Measurements from ENCODE around the gene GYS1.
"Not testable (repeated sequence)": the region's sequence is repeated elsewhere in the genome, so short reads cannot be mapped to it uniquely, and the experiment has no call there.

The GYS1 gene

DNA sequence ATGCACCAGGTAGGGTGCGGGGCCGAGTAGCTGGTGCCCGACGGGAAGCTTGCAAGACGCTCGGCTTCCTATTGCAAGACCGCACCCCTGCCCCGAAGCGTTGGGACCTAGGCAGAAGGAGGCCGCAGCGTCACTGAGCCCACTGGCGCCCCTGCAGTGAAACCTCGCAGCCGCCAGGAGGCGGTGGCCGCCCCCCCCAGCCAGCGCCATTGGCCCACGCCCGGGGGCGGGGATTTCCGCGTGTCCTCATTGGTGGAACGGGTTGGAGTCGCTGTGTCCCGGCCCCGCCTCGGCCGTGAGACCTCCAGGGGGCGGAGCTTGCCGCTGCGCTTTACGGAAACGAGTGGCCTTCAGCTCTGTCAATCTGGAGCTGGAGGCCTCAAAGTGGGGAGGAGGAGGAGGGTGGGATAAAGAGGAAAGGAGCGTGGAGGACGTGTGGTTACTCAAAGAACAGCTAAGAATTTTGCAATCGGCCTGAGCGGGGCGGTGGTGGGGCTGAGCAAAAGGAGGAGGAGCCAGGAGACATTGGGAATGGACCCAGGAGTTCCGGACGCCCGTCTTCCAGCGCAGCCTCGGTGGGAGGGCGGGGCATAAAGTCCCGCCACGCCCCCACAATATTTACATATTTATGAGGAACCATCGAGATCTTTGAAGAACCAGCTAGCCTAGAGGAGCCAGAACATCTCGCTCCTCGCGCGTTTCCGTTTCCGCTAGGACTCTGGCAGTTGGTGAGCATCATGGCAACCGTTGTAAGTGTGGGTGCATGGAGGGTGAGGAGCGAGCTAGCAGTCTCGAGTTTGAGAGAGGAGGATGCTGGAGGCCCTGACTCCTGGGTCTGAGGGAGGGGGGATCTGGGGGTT is at the start of gene GYS1, which contains the start of gene RUVBL2:
TSS of gene GYS1 (minus strand) at position 135 of the 860 bp plus-strand sequence. CDS start 197 bp downstream, outside the sequence.
TSS of gene RUVBL2 (plus strand) at position 713 of the 860 bp plus-strand sequence. CDS start at position 738, 25 bp downstream.
- DNase-seq (ENCODE audit: low read depth) = peak; percentile 99

DNA sequence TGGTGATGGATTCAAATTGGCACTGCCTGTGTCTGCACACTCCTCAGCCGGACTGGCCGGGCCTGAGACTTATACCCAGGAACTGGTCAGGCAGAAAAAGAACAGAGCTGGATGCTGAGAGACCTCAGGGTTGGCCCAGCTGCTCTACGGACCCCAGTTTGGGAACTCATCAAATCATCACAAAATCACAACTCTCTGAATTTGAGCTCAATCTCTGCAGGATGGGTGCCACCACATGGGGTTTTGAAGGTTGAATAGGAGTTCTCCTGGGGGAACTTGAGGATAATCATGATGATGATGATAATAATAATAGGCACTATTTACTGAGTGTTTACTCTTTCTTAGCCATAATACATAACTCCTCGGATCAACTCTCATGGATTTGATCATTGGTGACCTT is 49.6 kb upstream of the GYS1 start:
- not testable (repeated sequence) for DNase-seq (ENCODE audit: low read depth)

DNA sequence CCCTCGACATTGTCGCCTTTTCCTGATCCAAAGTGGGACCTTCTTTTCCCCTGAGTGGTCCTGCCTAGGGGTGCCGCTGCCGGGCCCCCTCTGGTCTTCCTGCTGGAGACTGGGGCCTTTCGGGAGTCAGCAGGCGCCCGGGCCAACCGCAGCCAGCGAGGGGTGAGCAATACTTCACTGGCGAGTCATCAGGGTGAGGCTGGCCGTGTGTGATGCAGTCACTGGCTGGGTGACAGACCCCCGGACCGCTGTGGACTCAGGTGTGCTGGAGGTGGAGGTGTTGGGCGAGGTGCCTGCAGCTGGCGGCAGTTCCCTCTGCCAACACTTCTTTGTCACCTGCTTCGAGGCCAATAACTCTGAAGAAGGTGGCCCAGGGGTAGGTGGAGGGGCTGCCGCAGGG is 49.1 kb upstream of the GYS1 start:
- DNase-seq (ENCODE audit: low read depth) = peak; percentile 80

DNA sequence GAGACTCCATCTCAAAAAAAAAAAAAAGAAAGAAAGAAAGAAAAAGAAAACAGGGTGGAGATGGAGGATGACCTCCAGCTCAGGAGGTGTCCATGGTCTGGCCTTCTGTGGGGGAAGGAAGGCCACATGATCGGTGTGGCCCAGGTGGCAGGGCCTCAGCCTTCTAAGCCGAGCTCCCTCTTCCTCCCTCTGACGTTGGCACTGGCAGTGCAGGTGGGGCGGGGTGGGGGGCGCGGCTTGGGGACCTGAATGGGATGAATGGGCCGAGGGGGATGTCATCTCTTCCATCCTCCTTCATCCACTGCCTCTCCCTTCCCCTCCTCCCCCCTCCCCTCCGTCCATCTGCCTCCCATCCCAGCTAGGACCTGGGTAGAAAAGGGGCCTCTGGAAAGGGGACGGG is 46.6 kb upstream of the GYS1 start:
- not testable (repeated sequence) for DNase-seq (ENCODE audit: low read depth)

DNA sequence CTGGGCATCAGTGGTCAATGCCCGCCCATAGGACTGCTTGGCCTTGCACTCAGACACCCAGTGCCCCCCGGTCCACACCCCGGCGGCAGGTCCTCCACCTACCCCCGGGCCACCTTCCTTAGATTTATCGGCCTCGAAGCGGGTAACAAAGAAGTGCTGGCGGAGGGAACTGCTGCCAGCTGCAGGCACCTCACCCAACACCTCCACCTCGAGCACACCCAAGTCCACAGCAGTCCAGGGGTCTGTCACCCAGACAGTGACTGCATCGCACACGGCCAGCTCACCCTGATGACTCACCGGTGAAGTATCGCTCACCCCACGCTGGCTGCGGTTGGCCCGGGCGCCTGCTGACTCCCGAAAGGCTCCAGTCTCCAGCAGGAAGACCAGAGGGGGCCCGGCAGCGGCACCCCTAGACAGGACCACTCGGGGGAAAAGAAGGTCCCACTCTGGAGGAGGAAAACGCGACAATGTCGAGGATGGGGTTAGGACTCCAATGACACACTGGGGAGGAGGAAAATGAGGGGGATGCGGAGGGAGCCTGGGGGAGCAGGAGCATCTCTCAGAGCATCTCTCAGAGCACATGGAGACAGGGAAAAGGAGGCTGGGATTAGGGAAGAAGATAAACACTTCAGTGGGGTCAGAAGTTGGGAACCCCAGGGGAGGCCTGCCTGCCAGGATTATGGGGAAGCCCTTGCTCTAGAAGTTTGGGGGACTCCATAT is 45.6 kb upstream of the GYS1 start:
- DNase-seq (ENCODE audit: low read depth) = peak; percentile 93

DNA sequence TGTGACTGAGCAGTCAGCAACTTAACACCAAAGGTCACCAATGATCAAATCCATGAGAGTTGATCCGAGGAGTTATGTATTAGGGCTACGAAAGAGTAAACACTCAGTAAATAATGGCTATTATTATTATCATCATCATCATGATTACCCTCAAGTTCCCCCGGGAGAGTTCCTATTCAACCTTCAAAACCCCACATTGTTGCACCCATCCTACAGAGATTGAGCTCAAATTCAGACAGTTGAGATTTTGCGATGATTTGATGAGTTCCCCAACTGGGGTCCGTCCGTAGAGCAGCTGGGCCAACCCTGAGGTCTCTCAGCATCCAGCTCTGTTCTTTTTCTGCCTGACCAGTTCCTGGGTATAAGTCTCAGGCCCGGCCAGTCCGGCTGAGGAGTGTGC is 45.0 kb upstream of the GYS1 start:
- DNase-seq (ENCODE audit: low read depth) = not testable (repeated sequence)

DNA sequence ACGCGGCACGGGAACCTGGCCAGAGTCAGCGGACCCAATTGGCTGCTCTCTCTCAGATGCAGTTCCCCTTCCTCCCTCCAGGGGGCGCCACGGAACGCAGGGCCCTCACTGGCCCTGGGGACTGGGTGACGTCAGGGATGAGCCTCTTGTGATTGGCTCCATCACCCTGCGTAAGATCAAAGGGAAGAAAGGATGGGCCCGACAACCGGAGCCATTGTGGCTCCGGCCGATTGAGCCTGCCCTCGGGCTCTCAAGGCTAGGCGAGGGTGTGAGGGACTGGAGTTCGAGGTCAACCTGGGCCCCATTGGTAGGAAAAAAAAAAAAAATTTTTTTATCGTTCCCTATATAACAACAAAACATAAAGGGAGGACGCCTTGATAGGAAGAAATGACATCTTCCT is 43.7 kb upstream of the GYS1 start, which contains the start of gene CGB1:
TSS of gene CGB1 (minus strand) at position 81 of the 400 bp plus-strand sequence. CDS start 184 bp downstream, outside the sequence.
- peak; percentile 37 for DNase-seq (ENCODE audit: low read depth)

DNA sequence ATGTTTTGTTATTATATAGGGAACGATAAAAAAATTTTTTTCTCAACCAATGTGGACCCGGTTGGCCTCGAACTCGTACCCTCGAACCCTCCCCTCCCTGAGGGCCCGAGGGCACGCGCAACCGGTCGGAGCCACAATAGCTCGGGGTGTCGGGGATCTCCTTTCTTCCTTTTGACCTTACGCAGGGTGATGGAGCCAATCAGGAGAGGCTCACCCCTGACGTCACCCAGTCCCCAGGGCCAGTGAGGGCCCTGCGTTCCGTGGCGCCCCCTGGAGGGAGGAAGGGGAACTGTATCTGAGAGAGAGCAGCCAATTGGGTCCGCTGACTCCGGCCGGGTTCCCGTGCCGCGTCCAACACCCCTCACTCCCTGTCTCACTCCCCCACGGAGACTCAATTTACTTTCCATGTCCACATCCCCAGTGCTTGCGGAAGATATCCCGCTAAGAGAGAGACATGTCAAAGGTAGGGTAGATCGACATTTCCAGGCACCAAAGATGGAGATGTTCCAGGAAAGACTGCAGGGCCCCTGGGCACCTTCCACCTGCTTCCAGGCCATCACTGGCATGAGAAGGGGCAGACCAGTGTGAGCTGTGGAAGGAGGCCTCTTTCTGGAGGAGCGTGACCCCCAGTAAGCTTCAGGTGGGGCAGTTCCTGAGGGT is 38.7 kb upstream of the GYS1 start, which contains the start of gene CGB2:
TSS of gene CGB2 (plus strand) at position 249 of the 660 bp plus-strand sequence. CDS start at position 455, 206 bp downstream.
- DNase-seq (ENCODE audit: low read depth) = not testable (repeated sequence)

DNA sequence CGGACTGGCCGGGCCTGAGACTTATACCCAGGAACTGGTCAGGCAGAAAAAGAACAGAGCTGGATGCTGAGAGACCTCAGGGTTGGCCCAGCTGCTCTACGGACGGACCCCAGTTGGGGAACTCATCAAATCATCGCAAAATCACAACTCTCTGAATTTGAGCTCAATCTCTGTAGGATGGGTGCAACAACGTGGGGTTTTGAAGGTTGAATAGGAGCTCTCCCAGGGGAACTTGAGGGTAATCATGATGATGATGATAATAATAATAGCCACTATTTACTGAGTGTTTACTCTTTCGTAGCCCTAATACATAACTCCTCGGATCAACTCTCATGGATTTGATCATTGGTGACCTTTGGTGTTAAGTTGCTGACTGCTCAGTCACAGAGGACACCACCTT is 37.2 kb upstream of the GYS1 start:
- not testable (repeated sequence) for DNase-seq (ENCODE audit: low read depth)

DNA sequence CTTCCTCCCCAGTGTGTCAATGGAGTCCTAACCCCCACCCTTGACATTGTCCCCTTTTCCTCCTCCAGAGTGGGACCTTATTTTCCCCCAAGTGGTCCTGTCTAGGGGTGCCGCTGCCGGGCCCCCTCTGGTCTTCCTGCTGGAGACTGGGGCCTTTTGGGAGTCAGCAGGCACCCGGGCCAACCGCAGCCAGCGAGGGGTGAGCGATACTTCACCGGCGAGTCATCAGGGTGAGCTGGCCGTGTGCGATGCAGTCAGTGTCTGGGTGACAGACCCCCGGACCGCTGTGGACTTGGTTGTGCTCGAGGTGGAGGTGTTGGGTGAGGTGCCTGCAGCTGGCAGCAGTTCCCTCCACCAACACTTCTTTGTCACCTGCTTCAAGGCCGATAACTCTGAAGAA is 36.6 kb upstream of the GYS1 start:
- peak; percentile 72 for DNase-seq (ENCODE audit: low read depth)

DNA sequence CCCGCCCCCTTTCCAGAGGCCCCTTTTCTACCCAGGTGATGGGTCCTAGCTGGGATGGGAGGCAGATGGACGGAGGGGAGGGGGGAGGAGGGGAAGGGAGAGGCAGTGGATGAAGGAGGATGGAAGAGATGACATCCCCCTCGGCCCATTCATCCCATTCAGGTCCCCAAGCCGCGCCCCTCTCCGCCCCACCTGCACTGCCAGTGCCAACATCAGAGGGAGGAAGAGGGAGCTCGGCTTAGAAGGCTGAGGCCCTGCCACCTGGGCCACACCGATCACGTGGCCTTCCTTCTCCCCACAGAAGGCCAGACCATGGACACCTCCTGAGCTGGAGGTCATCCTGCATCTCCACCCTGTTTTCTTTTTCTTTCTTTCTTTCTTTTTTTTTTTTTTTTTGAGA is 35.6 kb upstream of the GYS1 start:
- DNase-seq (ENCODE audit: low read depth) = not testable (repeated sequence)

DNA sequence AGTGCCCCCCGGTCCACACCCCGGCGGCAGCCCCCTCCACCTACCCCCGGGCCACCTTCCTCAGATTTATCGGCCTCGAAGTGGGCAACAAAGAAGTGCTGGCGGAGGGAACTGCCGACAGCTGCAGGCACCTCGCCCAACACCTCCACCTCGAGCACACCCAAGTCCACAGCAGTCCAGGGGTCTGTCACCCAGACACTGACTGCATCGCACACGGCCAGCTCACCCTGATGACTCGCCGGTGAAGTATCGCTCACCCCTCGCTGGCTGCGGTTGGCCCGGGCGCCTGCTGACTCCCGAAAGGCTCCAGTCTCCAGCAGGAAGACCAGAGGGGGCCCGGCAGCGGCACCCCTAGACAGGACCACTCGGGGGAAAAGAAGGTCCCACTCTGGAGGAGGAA is 32.5 kb upstream of the GYS1 start:
- DNase-seq (ENCODE audit: low read depth) = peak; percentile 50

DNA sequence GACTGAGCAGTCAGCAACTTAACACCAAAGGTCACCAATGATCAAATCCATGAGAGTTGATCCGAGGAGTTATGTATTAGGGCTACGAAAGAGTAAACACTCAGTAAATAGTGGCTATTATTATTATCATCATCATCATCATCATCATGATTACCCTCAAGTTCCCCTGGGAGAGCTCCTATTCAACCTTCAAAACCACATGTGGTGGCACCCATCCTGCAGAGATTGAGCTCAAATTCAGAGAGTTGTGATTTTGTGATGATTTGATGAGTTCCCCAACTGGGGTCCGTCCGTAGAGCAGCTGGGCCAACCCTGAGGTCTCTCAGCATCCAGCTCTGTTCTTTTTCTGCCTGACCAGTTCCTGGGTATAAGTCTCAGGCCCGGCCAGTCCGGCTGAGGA is 32.0 kb upstream of the GYS1 start:
- DNase-seq (ENCODE audit: low read depth) = not testable (repeated sequence)

DNA sequence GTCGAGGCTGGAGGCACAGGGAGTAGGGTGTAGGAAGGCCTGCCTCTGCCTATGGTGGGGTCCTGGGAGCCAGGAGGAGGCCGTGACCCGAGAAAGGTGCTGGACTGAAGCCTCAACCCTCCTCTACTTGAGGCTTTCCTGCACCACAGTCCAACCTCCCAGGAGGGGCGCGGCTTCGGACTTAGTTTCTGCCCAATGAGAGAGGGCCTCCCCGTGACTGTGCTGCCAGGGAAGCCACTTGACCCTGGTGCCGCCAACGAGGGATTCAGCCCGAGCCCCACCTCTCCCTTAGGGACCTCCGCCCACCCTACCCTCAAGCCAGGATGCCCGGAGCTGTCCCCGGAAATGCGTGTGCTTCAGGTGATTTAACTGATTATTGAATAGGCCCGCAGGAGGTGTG is 31.1 kb upstream of the GYS1 start, which contains the start of gene CGB3:
TSS of gene CGB3 (minus strand) at position 101 of the 400 bp plus-strand sequence. CDS start 362 bp downstream, outside the sequence.
- DNase-seq (ENCODE audit: low read depth) = not testable (repeated sequence)

DNA sequence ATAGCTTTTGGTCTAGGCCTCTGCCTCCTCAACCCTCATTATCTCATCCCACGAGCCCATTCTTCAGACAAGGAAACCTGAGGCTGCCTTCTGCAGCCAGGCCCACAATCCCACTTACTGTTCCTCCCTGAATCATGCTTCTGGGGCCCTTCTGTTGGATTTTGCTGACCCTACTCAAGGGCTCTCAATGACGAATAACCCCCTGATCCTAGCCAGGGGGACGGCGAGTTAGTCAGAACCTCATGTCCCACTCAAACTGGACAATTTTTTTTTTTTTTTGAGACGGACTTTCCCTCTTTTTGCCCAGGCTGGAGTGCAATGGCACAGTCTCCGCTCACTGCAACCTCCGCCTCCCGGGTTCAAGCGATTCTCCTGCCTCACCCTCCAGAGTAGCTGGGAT is 29.0 kb upstream of the GYS1 start:
- no peak for DNase-seq (ENCODE audit: low read depth)

DNA sequence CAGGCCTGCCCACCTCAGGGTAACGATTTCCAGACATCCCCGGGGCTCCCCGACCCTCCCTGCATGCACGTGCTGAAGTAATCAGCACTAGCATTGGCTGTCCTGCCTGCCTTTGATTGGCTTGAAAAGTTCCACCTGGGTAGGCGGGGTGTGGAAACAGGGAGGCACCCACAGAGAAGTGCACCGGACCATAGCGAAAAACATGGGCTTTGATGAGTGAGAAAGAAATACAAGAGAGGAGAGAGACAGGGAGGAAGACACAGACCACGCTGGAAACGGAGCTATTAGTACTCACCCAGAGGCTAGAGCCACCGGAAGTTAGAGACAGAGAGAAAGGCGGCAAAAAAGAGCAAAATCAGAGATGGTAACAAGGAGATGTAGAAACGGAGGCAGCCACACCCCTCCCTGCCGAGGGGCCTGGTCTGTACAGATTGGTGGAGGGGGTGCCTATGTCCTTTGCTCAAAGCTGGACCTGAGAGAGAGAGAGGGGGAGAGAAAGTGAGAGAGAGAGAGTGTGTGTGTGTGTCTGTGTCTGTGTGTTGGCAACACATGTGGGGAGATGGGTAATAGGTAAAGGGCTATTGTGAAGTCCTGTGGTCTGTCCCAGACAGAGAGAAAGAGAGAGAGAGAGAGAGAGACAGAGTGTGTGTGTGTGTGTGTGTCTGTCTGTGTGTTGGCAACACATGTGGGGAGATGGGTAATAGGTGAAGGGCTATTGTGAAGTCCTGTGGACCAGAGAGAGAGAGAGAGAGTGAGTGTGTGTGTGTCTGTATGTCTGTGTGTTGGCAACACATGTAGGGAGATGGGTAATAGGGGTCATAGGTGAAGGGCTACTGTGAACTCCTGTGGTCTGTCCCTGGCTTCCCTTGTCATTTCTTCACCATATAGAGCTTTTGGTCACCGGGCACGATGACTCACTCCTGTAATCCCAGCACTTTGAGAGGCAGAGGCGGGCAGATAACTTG is 28.1 kb upstream of the GYS1 start:
- DNase-seq (ENCODE audit: low read depth) = peak; percentile 63

DNA sequence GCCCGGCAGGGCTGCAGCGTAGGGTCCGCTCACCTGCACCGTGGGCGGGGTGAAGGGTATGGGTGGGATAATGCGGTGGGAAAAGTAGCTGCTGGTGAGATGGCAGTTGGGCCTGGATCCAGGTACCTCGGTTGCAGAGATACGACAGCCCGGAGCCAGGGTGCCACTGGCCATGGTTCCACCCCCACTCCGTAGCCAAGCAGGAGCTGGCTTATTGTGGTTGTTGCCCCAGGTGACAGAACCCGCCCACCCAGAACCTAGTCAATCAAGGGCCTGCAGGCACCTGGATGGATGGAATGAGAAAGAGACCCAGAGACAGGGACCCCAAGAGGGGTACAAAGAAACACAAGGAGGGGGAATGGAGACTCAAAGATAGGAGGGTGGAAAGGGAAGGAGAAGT is 27.2 kb upstream of the GYS1 start:
- DNase-seq (ENCODE audit: low read depth) = no peak

DNA sequence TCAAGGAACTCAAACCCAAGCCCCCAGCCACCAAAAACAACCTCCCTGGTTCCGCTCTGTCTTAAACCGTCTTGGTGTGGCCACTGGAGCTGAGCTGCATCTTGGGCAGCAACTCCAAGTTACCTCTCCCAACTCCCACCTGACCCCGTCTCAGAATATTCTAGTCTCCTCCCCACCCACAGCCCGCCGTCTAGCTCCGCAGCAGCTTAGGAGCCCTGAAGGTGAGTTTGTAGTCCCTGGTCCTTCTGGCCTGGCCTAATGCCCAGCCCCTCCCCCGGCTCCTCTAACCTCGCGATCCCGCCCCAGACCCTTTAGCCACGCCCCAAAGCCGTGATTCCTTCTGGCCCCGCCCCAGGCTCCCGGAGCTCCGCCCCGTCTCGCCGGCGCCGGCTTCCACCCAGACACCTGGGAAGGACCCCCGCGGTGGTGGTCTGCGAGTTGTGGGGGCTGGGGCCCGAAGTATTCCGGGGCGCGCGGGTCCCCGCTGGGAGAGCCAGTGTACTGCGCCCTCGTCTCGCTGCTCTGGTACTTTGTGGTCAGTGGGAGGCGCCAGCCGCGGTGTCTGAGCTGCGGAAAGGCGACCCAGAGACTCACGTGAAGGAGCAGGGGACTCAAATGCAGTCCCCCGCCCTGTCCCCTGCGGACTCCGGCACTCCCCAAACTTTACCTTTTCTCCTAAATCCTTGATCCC is 26.3 kb upstream of the GYS1 start:
- peak; percentile 81 for DNase-seq (ENCODE audit: low read depth)

DNA sequence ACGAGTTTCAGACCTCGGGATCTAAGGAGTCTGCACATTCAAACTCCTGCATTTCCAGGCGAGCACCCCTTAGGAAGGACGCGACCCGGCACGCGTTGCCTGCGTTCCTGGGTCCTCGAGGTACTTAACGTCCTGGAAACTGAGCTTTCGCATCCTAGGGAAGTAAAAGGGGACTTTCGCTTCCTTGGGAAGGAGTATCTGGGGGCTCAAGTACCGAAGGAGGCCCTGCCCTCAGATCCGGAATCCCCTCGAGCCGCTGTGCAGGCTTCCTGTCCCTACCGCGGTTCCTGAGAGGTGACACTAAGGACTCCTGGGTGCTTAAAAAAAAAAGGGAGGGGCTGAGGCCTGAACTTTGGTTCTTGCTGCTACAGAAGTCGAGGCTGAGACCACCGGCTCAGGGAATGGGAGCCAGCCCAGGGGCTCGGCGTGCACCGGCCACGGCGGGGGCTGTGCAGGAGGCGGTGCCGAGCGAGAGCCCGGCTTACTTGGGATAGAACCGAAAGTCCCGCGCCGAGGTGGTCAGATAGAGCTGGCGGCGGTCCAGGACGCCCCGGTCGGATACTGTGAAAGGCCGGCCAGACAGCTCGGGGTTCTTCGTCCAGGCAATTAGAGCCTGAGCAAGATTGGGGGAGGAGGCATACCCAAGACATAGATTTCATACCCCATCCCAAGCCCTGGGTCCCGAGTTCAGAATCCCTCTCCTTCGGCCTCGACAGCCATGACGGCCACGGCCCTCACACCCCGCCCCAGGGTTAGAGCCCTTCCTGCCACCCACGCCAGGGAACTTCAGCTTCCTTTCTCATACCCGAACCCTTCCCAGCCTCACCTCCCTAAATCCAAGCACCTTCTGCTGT is 25.5 kb upstream of the GYS1 start:
- peak; percentile 48 for DNase-seq (ENCODE audit: low read depth)

All from ELR (cell line).